GM10248 (cell line): ENCODE results near the gene HES7.

Source experiments
- CTCF ChIA-PET: fragments of 300-600 bp; sonication (Branson Sonifier 250); formaldehyde crosslinking; extraction: SDS; loops from one replicate; lab custom pipeline; 2021; ENCODE audit warnings: antibody characterized with exemption; lab: Yijun Ruan, JAX
- POLR2A ChIA-PET: fragments of 350-650 bp; sonication (Branson Sonifier 250); formaldehyde crosslinking; extraction: SDS; loops from one replicate; lab custom pipeline; 2020; ENCODE audit warnings: antibody characterized with exemption; lab: Yijun Ruan, JAX
- DNase-seq: peaks from one replicate; pipeline ENCODE4 v3.0.0; 2012; ENCODE audit errors: extremely low spot score
- TF ChIP-seq, protein P1 (sequence below): IDR thresholded peaks from 2 replicates; pipeline ENCODE4 v1.5.1; 2012; ENCODE audit warnings: mild to moderate bottlenecking, low read depth; ENCODE audit errors: extremely low read depth, missing control alignments, control extremely low read depth

The HES7 gene

DNA sequence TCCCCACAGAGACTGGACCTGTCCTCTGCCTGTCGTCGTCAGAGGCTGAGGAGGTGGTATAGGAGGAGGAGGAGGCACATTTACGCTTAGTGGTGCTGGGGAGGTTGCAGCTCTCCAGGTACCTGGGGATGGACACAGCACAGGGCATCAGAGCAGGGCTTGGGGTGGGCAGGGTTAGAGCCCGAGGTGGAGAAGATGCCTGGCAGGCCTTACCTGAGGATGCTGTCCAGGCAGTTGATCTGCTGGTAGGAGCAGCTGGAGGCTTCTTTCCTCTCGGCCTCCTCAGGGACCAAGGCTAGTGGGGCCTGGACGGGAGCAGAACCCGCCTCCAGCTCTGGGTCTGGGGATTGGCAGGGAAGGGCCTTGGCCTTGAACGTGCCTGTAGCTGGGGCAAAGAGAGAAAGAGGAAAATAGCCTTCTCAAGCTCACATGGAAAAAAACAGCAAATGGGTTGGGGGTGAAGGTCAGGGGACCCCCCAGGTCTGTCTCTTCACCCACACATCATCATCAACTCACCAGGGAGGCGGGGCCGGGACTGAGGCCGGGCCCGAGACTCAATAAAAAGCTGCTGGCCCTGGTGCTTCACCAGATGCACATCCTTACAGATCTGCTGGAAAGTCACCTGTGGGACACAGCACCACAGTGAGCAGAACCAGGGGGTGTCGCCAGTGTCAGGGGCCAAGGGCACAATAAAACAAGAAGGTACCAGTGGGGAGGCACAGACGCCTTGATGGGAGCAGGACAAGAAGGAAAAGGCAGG is 22.7 kb upstream of the HES7 start:
- CTCF ChIA-PET: interaction anchor here (0.6 kb wide), 1 partner anchor 13 kb away, joined by 3 read pairs; no protein-coding TSS in a partner anchor

DNA sequence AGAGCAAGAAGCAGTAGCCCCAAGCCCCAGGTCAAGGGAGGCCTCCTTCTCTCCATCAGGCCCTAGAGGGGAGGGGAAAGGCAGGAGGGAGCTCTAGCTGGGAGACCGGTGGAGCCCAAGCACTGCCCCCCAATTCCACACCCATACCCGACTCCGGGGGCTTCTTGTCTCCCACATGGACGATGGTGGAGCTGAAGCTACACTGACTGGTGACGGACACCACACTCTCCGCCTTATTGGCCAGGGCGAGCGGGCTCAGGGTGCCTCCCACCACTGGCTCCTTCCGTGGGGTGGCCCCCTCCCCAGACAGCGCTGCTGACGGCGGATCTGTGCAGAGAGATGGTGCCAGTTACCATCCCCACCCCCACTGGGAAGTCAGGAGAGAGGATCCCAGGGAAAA is 21.9 kb upstream of the HES7 start:
- ChIA-PET POLR2A (interaction anchor here (0.6 to 4.0 kb wide), 3 partner anchors 10 to 308 kb away, joined by 3 to 17 read pairs (median 4); no protein-coding TSS in a partner anchor), CTCF (interaction anchor here (0.6 kb wide), 1 partner anchor 13 kb away, joined by 3 read pairs; no protein-coding TSS in a partner anchor)
- TF ChIP-seq, protein P1, sequence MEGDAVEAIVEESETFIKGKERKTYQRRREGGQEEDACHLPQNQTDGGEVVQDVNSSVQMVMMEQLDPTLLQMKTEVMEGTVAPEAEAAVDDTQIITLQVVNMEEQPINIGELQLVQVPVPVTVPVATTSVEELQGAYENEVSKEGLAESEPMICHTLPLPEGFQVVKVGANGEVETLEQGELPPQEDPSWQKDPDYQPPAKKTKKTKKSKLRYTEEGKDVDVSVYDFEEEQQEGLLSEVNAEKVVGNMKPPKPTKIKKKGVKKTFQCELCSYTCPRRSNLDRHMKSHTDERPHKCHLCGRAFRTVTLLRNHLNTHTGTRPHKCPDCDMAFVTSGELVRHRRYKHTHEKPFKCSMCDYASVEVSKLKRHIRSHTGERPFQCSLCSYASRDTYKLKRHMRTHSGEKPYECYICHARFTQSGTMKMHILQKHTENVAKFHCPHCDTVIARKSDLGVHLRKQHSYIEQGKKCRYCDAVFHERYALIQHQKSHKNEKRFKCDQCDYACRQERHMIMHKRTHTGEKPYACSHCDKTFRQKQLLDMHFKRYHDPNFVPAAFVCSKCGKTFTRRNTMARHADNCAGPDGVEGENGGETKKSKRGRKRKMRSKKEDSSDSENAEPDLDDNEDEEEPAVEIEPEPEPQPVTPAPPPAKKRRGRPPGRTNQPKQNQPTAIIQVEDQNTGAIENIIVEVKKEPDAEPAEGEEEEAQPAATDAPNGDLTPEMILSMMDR: no peak
- DNase-seq: no peak

More for the DNA sequence above, 22.7 kb upstream of the HES7 start:
- TF ChIP-seq, protein P1: no peak
- POLR2A ChIA-PET: interaction anchor here (1.0 to 4.0 kb wide), 2 partner anchors 10 to 11 kb away, joined by 5 to 17 read pairs; no protein-coding TSS in a partner anchor
- DNase-seq: no peak

DNA sequence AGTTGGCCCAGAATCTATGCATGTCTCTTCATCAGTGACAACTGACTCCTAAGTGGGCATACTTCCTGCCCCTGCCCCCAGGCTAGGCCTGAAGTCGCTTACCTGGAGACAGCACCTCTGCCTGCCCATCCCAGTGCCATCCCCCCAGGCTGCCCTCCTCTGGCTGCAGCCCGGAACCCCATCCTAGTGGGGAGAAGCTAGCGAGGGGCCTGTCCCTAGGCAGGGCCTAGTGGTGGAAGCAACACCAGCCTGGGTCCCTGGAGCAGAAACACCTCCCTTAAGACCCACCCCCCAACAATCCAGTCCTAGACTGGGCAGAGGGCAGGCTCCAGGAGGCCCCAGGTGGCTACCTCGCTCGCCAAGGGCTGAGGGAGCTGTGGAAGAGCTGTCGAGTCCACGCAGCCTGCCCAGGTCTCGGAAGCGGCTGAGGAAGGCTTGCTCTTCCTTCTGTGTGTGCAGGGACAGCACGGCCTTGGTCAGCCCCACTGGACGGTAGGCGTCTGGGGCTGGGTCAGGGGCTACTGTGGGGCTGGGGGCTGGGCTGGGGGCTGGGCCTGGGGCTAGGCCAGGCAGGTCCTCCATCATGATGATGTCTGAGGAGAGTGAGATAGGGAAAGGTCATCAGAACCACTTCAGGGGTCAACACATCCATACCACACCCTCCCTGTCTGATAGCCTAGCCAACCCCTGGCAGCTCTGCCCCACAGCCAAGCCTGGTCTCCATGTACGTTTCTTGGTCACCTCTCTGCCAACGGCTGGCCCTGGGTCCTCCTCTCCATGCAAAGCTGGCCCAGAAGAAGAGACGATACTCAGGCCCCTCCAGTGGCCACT is 20.7 kb upstream of the HES7 start:
- DNase-seq: no peak
- ChIA-PET CTCF (interaction anchor here (1.0 kb wide), 1 partner anchor 14 kb away, joined by 4 read pairs; no protein-coding TSS in a partner anchor), POLR2A (interaction anchor here (1.2 to 4.0 kb wide), 3 partner anchors 8 to 12 kb away, joined by 4 to 17 read pairs (median 8); partner anchors contain the start of gene PER1)
- TF ChIP-seq, protein P1: no peak

- no peak for DNase-seq
- ChIA-PET CTCF (interaction anchor here (0.8 to 1.0 kb wide), 2 partner anchors 15 to 25 kb away, joined by 3 to 4 read pairs; no protein-coding TSS in a partner anchor), POLR2A (interaction anchor here (1.0 to 4.0 kb wide), 5 partner anchors 8 to 15 kb away, joined by 4 to 17 read pairs (median 8); partner anchors contain the start of gene PER1)
- TF ChIP-seq, protein P1: no peak
Observed at GRCh38 chr17:8143581-8144400, 19.9 kb upstream of the HES7 start.

GRCh38 chr17:8142887-8143580 is 19.1 kb upstream of the HES7 start:
- ChIA-PET POLR2A (interaction anchor here (1.0 to 4.0 kb wide), 4 partner anchors 9 to 16 kb away, joined by 4 to 17 read pairs (median 8); partner anchors contain the start of gene PER1), CTCF (interaction anchor here (0.8 to 6.6 kb wide), 2 partner anchors 7 to 24 kb away, joined by 3 to 67 read pairs; partner anchors contain the start of gene PER1)
- TF ChIP-seq, protein P1: no peak
- DNase-seq: no peak
